NCI-H345 treated with DMSO at 0.1 percent for 48 hours (cell line): ENCODE data around the gene CETP.
"Not testable (repeated sequence)": the region's sequence is repeated elsewhere in the genome, so short reads cannot be mapped to it uniquely, and the experiment has no call there.

Source experiments
- DNase-seq: peaks from one replicate; lab custom pipeline; 2025; ENCODE audit not compliant: unreplicated experiment; lab: John Stamatoyannopoulos, UW

Gene CETP

GRCh38 chr16:56953006-56953405 lies 8.7 kb upstream of the CETP start:
- no peak for DNase-seq

- DNase-seq: no peak
These were observed 5.7 kb upstream of the CETP start for GRCh38 chr16:56956076-56956475.

- DNase-seq: no peak
These were observed 5.0 kb upstream of the CETP start for GRCh38 chr16:56956756-56957155.

GRCh38 chr16:56960681-56961281 lies 969 bp upstream of the CETP start:
- no peak for DNase-seq

GRCh38 chr16:56961386-56961785 lies 364 bp upstream of the CETP start:
- DNase-seq: no peak

GRCh38 chr16:56964243-56965148 lies 2.7 kb downstream of the CETP start:
- DNase-seq: no peak

- no peak for DNase-seq
These were observed 3.7 kb downstream of the CETP start for GRCh38 chr16:56965149-56966092.

GRCh38 chr16:56966093-56966475 lies 4.3 kb downstream of the CETP start:
- DNase-seq: no peak

- DNase-seq: no peak
These were observed 6.0 kb downstream of the CETP start for GRCh38 chr16:56967733-56968132.

- DNase-seq: no peak
These were observed 8.0 kb downstream of the CETP start for GRCh38 chr16:56969769-56970168.

- no peak for DNase-seq
These were observed 9.4 kb downstream of the CETP start for GRCh38 chr16:56970934-56971767.

- DNase-seq: no peak
These were observed 10.0 kb downstream of the CETP start for GRCh38 chr16:56971768-56972043.

GRCh38 chr16:56972403-56973293 lies 10.9 kb downstream of the CETP start:
- DNase-seq: no peak

- no peak for DNase-seq
These were observed 11.5 kb downstream of the CETP start for GRCh38 chr16:56973294-56973689.

GRCh38 chr16:56973899-56974298 lies 12.1 kb downstream of the CETP start:
- DNase-seq: not testable (repeated sequence)

GRCh38 chr16:56974549-56975300 lies 13.0 kb downstream of the CETP start:
- no peak for DNase-seq

- DNase-seq: no peak
These were observed 14.0 kb downstream of the CETP start for GRCh38 chr16:56975714-56976113.

GRCh38 chr16:56977216-56977615 lies 15.5 kb downstream of the CETP start:
- DNase-seq: no peak

GRCh38 chr16:56977823-56978430 lies 16.2 kb downstream of the CETP start:
- DNase-seq: no peak
